ENCODE data around the gene SEZ6L. TPM values are rescaled to one million over a fixed set of nuclear protein-coding genes. Genes with fewer than 3 reads are reported as not detected.

The SEZ6L gene
- total and polyA plus RNA-seq, 5 experiments from 2014 or later: 0.27 TPM; not detected in 4

DNA sequence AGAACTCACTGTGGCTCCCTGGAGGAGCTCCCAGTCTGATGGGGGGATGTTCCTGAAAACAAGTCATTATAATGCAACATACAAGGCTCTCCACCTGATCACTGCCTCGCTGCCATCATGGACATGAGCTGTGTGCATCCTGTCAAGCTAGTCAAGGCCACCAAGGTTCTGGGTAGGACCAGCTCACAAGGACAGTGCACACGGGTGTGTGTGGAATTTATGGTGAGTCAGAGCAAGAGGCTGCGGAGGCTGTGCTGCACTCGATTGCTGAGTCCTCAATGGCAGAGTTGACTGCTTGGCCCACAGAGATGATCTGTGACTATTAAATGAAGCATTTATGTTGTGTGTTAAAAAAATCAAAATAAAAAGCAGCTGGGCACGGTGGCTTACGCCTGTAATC lies 96.6 kb downstream of the SEZ6L start:
- no peaks in the 10 kb centered on the region for H3K36me3 Mint-ChIP-seq
- no peak overlapping the region for H3K27ac Mint-ChIP-seq
- POLR2A ChIA-PET: no interaction called here
- H3K4me3 Mint-ChIP-seq: no peak overlapping the region
- H3K27me3 Mint-ChIP-seq: peaks cover 20 to 69% (median 32%) of the 10 kb centered on the region in 5 donors
- H3K4me1 Mint-ChIP-seq: no peaks in the 10 kb centered on the region
- ATAC-seq: no peak
- DNase-seq: no peak
- peaks cover 0 to 2% (median 0%) of the 10 kb centered on the region in 9 donors for H3K9me3 Mint-ChIP-seq

DNA sequence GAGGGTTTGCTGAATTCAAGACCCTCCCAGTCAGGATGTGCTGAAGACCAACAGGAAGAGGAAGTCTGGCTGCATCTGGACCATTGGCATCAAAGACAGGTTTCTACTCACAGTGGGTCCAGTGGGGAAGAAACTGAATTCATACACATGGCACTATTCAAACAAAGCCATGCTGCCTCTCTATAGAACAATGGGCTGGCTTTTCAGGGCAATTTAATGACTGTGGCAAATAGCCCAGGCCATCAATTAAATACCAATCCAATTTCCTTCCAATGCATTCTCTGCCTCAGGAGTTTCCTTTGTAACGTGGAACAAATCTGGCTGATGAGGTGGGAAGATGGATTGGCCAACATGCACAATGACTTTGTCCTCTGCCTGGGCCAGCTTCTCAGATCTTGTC lies 98.6 kb downstream of the SEZ6L start:
- H3K9me3 Mint-ChIP-seq: no peaks in the 10 kb centered on the region
- H3K27ac Mint-ChIP-seq: no peak overlapping the region
- H3K27me3 Mint-ChIP-seq: peaks cover 14 to 63% (median 30%) of the 10 kb centered on the region in 5 donors
- ATAC-seq: no peak
- H3K36me3 Mint-ChIP-seq: no peaks in the 10 kb centered on the region
- no peaks in the 10 kb centered on the region for H3K4me1 Mint-ChIP-seq
- no peak overlapping the region for H3K4me3 Mint-ChIP-seq
- POLR2A ChIA-PET: no interaction called here
- no peak for DNase-seq

DNA sequence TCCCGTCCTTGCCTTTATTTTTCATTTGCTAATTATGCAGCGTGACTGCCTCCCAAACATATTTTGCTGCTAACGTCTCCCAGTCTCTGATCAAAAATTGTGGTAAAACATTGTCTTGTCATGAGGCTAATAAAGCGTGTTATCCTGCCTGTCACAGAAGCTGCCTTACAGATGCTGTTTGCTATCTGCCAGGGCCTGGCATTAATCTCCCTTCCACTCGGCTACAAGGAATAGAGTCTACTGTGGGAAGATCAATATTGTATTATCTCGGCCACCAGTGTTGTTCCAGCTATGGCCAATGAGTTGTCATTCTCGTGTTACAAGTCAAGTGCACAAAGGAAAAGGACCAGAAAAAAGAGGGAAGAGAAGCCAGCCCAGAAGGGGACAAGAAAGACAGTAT lies 100.3 kb downstream of the SEZ6L start:
- no peak for ATAC-seq
- H3K9me3 Mint-ChIP-seq: no peaks in the 10 kb centered on the region
- POLR2A ChIA-PET: interaction anchor here (0.7 kb wide), 1 partner anchor 808 kb away, joined by 3 read pairs; no protein-coding TSS in a partner anchor
- H3K36me3 Mint-ChIP-seq: no peaks in the 10 kb centered on the region
- DNase-seq: no peak
- no peak overlapping the region for H3K4me3 Mint-ChIP-seq
- no peak overlapping the region for H3K27ac Mint-ChIP-seq
- no peaks in the 10 kb centered on the region for H3K4me1 Mint-ChIP-seq
- peaks cover 8 to 57% (median 20%) of the 10 kb centered on the region in 5 donors for H3K27me3 Mint-ChIP-seq

DNA sequence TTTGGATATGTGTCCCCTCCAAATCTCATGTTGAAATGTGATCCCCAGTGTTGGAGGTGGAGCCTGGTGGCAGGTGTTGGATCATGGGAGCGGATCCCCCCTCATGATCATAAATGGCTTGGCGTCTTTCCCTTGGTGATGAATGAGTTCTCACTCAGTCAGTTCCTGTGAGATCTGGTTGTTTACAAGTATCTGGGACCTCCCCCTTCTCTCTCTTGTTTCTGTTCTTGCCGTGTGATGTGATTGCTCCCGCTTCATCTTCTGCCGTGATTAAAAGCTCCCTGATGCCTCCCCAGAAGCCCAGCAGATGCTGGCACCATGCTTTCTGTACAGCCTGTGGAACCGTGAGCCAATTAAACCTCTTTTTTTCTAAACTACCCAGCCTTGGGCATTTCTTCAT lies 102.2 kb downstream of the SEZ6L start:
- Mint-ChIP-seq H3K4me1 (no peaks in the 10 kb centered on the region), H3K36me3 (no peaks in the 10 kb centered on the region), H3K27me3 (peaks cover 6 to 56% (median 16%) of the 10 kb centered on the region in 5 donors), H3K9me3 (no peaks in the 10 kb centered on the region), H3K27ac (no peak overlapping the region), H3K4me3 (no peak overlapping the region)
- POLR2A ChIA-PET: no interaction called here
- DNase-seq: no peak
- no peak for ATAC-seq

GRCh38 chr22:26273011-26273675 lies 103.9 kb downstream of the SEZ6L start:
- DNase-seq (no peak), ATAC-seq (no peak)
- H3K4me3 Mint-ChIP-seq: no peak overlapping the region
- H3K27me3 Mint-ChIP-seq: peaks cover 4 to 47% (median 16%) of the 10 kb centered on the region in 5 donors
- H3K36me3 Mint-ChIP-seq: no peaks in the 10 kb centered on the region
- H3K9me3 Mint-ChIP-seq: no peaks in the 10 kb centered on the region
- no peak overlapping the region for H3K27ac Mint-ChIP-seq
- H3K4me1 Mint-ChIP-seq: peaks cover 0 to 2% (median 0%) of the 10 kb centered on the region in 4 donors
- POLR2A ChIA-PET: no interaction called here

DNA sequence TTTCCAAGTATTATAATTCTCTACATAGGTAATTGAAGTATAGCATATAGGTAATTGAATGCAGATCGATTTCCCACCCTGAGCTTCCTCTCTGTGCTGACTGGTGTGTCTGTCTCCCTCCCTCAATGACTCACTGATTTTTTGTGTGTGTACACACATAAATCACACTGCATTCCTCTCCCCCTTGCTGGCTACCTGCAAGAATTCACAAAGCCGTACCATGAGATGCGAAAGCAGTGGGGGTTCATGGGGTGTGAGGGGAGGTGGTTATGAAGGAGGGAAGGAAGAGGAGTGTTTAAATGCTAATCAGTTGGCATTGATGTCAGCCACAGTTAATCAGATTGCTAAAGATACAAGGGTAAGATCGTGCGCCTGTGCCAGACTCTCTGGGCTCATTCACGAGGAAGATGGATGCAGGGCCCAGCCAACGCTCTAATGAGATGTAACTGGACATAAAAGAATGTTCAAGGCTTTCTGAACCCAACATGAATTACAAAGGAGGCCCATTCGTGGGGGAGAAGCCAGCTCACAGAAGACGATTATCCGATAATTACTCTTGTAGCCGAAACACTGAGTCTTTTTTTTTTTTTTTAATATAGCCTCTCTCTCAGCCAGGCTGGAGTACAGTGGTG lies 107.4 kb downstream of the SEZ6L start:
- POLR2A ChIA-PET: no interaction called here
- no peaks in the 10 kb centered on the region for H3K9me3 Mint-ChIP-seq
- H3K4me3 Mint-ChIP-seq: no peak overlapping the region
- H3K27me3 Mint-ChIP-seq: peaks cover 2 to 36% (median 16%) of the 10 kb centered on the region in 5 donors
- DNase-seq: no peak
- H3K36me3 Mint-ChIP-seq: no peaks in the 10 kb centered on the region
- no peak overlapping the region for H3K27ac Mint-ChIP-seq
- no peak for ATAC-seq
- H3K4me1 Mint-ChIP-seq: peaks cover 0 to 2% (median 0%) of the 10 kb centered on the region in 4 donors

GRCh38 chr22:26281941-26282340 lies 112.7 kb downstream of the SEZ6L start:
- no peaks in the 10 kb centered on the region for H3K36me3 Mint-ChIP-seq
- ATAC-seq (no peak), DNase-seq (no peak)
- no peak overlapping the region for H3K4me3 Mint-ChIP-seq
- H3K27ac Mint-ChIP-seq: no peak overlapping the region
- peaks cover 11 to 53% (median 19%) of the 10 kb centered on the region in 5 donors for H3K27me3 Mint-ChIP-seq
- POLR2A ChIA-PET: no interaction called here
- H3K4me1 Mint-ChIP-seq: no peaks in the 10 kb centered on the region
- H3K9me3 Mint-ChIP-seq: peaks cover 0 to 7% (median 0%) of the 10 kb centered on the region in 9 donors

- POLR2A ChIA-PET: no interaction called here
- H3K27me3 Mint-ChIP-seq: peaks cover 11 to 55% (median 19%) of the 10 kb centered on the region in 5 donors
- no peak overlapping the region for H3K4me3 Mint-ChIP-seq
- peaks cover 0 to 7% (median 0%) of the 10 kb centered on the region in 9 donors for H3K9me3 Mint-ChIP-seq
- no peak for ATAC-seq
- H3K36me3 Mint-ChIP-seq: no peaks in the 10 kb centered on the region
- no peak for DNase-seq
- no peak overlapping the region for H3K27ac Mint-ChIP-seq
- peaks cover 0 to 6% (median 0%) of the 10 kb centered on the region in 4 donors for H3K4me1 Mint-ChIP-seq
Measured at GRCh38 chr22:26283330-26283729, 114.1 kb downstream of the SEZ6L start.

DNA sequence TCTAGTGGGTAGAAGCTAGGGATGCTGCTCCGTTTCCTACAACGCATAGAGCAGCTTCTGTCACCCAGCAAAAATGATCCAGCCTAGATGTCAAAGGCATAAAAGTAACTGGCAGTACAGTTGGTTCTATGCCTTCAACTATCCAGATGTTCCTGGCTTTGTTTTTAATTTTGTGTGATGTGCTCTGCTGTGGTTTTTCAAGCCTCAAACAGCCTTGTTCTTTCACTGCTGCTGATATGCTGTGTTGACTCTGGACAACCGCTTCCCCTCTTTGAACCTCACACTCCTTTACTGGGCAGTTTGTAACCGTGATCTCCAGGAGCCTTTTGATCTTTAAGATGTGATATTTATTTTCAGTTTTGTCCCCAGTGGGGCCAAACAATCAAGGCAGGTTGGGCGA lies 116.4 kb downstream of the SEZ6L start:
- POLR2A ChIA-PET: no interaction called here
- H3K27ac Mint-ChIP-seq: no peak overlapping the region
- peaks cover 9 to 57% (median 19%) of the 10 kb centered on the region in 5 donors for H3K27me3 Mint-ChIP-seq
- H3K36me3 Mint-ChIP-seq: no peaks in the 10 kb centered on the region
- DNase-seq (no peak), ATAC-seq (no peak)
- H3K4me3 Mint-ChIP-seq: no peak overlapping the region
- H3K9me3 Mint-ChIP-seq: peaks cover 0 to 7% (median 0%) of the 10 kb centered on the region in 9 donors
- peaks cover 0 to 6% (median 0%) of the 10 kb centered on the region in 4 donors for H3K4me1 Mint-ChIP-seq

DNA sequence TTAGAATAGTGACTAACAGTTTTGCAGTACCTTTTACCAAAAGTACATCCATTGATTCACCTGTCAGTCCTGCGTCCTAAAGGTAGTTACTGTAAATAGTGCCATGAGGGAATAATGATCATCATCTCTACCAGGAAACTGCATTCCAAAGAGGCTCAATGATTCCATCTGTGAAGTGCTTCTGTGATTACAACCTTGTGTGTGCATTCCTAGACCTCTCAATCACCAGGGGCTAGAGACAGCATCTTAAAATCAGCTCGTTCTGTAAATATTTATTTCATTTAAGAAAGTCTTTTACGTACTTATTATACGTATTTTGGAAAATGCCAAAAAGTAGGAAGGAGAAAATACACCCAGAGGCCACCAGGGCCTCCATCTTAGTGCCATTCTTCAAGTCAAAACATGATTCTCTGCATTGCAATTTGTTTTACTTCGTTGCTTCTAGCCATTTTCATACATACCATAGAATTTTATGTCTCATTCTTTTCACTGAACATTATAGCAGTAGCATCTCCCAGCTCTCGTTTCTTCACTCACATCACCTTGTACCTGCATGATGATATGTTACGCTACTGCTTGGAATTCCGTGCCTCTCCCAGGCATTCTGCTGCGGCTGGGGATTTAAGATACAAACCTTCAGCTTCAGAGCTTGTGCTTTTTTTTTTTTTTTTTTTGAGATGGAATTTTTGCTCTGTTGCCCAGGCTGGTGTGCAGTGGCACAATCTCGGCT lies 117.0 kb downstream of the SEZ6L start:
- Mint-ChIP-seq H3K36me3 (no peaks in the 10 kb centered on the region), H3K4me1 (peaks cover 0 to 6% (median 0%) of the 10 kb centered on the region in 4 donors), H3K27ac (no peak overlapping the region), H3K27me3 (peaks cover 9 to 57% (median 17%) of the 10 kb centered on the region in 5 donors), H3K9me3 (peaks cover 0 to 7% (median 0%) of the 10 kb centered on the region in 9 donors), H3K4me3 (no peak overlapping the region)
- POLR2A ChIA-PET: no interaction called here
- DNase-seq: no peak
- no peak for ATAC-seq

GRCh38 chr22:26287382-26288225 lies 118.3 kb downstream of the SEZ6L start:
- POLR2A ChIA-PET: no interaction called here
- H3K27ac Mint-ChIP-seq: no peak overlapping the region
- no peak for DNase-seq
- ATAC-seq: no peak
- peaks cover 4 to 45% (median 9%) of the 10 kb centered on the region in 5 donors for H3K27me3 Mint-ChIP-seq
- H3K36me3 Mint-ChIP-seq: no peaks in the 10 kb centered on the region
- H3K4me1 Mint-ChIP-seq: peaks cover 0 to 6% (median 0%) of the 10 kb centered on the region in 4 donors
- H3K9me3 Mint-ChIP-seq: peaks cover 0 to 7% (median 0%) of the 10 kb centered on the region in 9 donors
- no peak overlapping the region for H3K4me3 Mint-ChIP-seq

GRCh38 chr22:26289611-26290101 lies 120.4 kb downstream of the SEZ6L start:
- no peak for ATAC-seq
- H3K36me3 Mint-ChIP-seq: no peaks in the 10 kb centered on the region

More at GRCh38 chr22:26289611-26290101, 120.4 kb downstream of the SEZ6L start:
- no peaks in the 10 kb centered on the region for H3K9me3 Mint-ChIP-seq
- H3K27me3 Mint-ChIP-seq: peaks cover 3 to 31% (median 4%) of the 10 kb centered on the region in 5 donors
- H3K4me1 Mint-ChIP-seq: peaks cover 6 to 12% (median 6%) of the 10 kb centered on the region in 4 donors
- no peak for DNase-seq
- POLR2A ChIA-PET: no interaction called here
- no peak overlapping the region for H3K4me3 Mint-ChIP-seq
- H3K27ac Mint-ChIP-seq: peak overlapping the region in 1 of 10 donors; percentile 56
